Hippocampal formation (tissue), 2 donors: Measurements from ENCODE around the gene SHC1.

ENCODE experiments used
- DNase-seq, 2 donors: peaks; one replicate each; lab custom pipeline; 2025; lab: John Stamatoyannopoulos, UW

Gene SHC1

GRCh38 chr1:154956544-154956941 lies 14.0 kb downstream of the SHC1 start:
- DNase-seq = peak; percentile 15 to 43

- peak; percentile 86 to 88 for DNase-seq
Observed at GRCh38 chr1:154955718-154956543, 14.6 kb downstream of the SHC1 start, which contains the start of gene PBXIP1. TSS of gene PBXIP1 (minus strand) at chr1:154956099. CDS start at chr1:154953721, 2,378 bp downstream.

- peak; percentile 24 to 59 for DNase-seq
Observed at GRCh38 chr1:154955039-154955717, 15.4 kb downstream of the SHC1 start.

DNA sequence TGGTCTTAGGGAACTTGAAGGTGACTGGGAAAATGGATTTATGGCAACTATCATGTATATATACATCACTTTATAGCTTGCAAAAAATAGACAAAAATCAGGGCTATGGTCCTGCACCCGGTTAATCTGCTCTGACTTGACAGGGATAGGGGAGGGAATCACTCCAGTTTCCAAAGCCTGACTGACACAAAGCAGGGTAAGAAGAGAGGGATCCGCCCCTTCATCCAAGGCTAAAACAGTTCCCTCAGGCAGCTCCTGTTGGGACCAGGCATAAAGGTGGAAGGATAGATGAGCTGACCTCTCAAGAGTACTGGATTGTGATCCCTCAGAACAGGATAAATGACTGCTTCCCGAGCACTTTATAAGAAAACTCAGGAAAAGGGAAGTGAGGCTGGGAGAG lies 16.0 kb downstream of the SHC1 start:
- DNase-seq = no peak

DNA sequence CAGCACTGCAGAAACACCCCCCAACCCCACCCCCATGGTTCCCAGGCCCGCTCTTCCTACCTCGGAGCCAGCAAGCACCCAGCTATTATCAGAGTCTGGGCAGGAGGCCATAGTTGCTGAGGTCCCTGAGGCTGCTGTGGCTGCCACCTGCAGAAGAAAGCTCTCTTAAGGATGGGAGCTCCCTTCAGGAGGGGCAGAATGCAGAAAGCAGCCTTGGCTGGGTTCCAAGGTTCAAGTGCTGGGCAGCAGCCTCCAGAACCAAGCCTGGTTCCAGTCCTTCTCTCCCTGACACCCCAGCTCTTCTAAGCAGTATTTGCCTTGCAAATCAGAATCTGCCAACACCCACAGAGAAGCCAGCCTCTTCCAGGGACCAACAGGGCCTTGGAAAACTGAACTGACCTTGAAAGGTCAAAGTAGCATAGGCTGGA lies 16.9 kb downstream of the SHC1 start:
- DNase-seq = no peak

GRCh38 chr1:154952664-154953063 lies 17.9 kb downstream of the SHC1 start:
- DNase-seq = no peak

DNA sequence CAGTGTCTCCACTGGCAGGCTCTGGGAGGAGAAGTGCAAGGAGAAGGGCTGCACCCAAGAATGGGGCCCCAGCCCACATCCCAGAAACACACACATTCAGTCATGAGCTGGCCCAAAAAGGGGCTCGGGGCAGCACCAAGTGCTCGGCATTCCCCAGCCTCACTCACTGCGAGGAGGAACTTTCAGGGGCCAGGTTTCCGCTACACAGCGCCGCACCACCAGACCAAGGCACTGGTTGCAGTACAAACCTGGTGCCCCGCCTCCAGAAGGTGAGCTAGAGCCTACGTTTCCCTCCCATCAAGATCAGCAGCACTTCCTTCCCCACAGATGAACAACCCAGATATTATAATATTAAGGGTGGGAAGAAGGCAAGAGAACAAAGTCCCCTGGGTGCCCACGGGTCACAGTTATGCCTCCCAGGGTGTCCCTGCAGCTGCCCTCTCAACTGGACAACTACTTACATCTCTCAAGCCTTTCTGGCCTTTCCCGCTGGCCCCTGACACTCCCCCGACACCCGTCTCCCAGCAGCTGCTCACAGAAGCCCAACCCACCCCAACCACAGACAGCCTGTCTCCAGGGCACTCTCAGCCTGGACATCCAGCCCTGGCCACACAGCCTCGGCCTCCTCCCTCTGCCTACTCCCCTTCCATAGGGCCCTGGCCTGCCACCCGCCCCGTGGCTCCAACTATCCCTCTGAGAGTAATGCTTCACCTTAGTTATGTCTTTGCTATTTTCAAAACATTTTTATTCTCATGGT lies 18.5 kb downstream of the SHC1 start:
- no peak for DNase-seq

GRCh38 chr1:154948079-154948478 lies 22.5 kb downstream of the SHC1 start:
- no peak for DNase-seq

DNA sequence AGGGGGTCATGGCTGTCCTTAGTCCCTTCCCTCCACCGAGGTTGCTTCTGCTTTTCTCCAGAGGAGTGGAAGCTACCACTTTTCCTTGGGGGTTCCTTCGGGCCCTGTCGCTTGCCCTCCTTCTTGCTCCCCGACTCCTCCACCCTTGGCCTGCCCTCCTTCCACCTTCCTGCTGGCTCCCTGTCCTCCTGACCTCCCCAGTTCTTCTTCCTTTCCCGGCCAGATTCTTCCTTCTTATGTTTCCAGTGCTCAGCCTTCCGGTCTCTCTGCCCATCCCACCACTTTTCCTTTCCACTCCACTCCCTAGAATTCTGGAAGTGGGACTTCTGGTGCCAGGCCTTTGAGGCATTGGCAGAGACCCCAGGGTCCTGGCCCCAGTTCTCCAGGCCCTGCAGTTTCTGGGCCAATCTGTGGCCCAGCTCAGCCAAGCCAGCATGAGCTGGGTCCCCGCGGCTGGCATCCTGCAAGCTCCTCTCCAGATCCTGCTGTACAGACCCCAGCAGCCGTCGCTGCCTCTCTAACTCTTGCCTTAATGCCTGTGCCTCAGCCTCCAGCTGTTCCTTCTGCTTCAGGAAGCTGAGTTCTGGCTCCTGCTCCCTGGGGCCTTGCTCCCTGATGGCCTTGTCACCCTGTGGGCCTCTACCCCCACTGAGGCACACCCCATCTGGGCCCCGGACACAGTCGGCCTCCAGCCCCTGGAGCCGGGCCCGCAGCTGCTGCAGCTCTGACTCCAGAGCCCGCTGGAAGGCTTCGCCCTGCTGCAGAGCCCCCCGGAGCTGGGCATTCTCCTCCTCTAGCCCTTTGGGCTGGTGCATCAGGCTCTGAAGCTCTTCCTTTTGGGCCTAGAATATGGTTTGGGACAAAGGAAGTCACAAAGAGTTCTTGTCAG lies 24.3 kb downstream of the SHC1 start:
- peak in 1 of 2 donors; percentile 24 for DNase-seq

DNA sequence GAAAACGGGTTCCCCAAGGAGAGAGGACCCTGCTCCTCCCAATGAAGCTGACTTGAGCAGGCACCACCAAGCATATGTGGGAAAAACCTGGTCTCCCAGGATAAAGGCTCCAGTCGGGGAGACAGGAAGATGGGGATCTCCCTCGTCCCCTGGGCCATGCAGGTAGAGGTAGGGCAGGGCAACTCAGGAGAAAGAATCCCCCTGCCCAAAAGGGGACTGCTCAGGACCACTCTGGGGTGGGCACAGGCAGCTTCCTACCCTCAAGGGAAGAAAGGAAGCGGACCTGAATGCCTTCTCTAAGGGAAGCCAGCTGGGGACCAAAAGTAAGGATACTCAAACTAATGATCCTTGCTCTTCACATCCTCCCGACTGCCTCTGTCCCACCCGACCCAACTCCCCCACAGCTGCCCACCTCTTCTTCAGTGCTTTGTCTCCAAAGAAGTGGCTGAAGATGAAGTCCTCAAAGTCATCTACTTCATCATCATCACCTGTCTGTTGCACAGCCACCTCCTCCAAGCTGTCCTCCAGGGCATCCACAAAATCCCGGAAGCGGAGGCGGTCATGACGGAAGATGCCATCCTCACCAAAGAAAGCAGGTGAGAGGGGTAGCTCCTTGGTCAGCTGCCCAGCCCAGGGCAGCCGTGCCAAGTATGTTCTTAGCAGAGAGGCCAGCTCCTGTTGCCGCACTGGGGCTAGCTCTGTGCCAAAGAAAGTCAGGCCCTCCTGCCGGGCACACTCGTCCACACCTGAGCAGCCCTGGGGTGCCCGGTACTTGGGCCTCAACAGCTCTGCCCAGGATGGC lies 25.2 kb downstream of the SHC1 start:
- no peak for DNase-seq

- no peak for DNase-seq
Observed at GRCh38 chr1:154944401-154945159, 26.0 kb downstream of the SHC1 start.

- DNase-seq = peak; percentile 16 to 19
Observed at GRCh38 chr1:154943649-154944400, 26.7 kb downstream of the SHC1 start.

- no peak for DNase-seq
Observed at GRCh38 chr1:154941333-154942013, 29.1 kb downstream of the SHC1 start.

- peak in 1 of 2 donors; percentile 19 for DNase-seq
Observed at GRCh38 chr1:154940651-154941194, 29.8 kb downstream of the SHC1 start.

DNA sequence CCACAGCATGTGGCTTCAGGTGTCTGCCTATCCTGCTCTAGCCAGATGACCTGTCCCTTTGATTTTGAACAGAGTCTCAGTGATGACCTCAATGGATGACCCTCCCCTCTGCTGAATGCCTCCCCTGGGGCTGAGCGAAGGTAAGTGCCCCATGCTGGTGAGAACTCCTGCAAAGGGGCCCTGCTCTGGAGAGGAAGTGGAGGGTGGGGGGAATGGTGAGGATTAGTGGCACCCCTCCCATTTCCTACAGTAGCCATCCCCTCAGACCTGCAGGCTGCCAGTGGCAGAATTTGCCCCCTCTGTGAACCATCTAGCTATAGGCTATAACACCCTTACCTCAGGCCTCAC lies 30.4 kb downstream of the SHC1 start:
- no peak for DNase-seq

GRCh38 chr1:154938604-154939399 lies 31.7 kb downstream of the SHC1 start:
- no peak for DNase-seq

- no peak for DNase-seq
Observed at GRCh38 chr1:154937988-154938386, 32.6 kb downstream of the SHC1 start.
